IMR-90 (cell line): ENCODE measurements around the gene HSD17B3. TPM values are rescaled to one million over a fixed set of nuclear protein-coding genes. Genes with fewer than 3 reads are reported as not detected.

Experiments
- ATAC-seq: fragments of 200-7000 bp; cut with Tn5 transposase; 2 replicates; pipeline ENCODE4 v1.9.1; 2020; ENCODE audit warnings: low read depth, mild to moderate bottlenecking, moderate library complexity
- BruUV-seq: library from RNA; stranded (reverse); fragments of 400-500 nt; replicated peaks from 2 replicates; lab custom pipeline; 2021; lab: Mats Ljungman, UMichigan
- CTCF ChIA-PET: fragments of 300-600 bp; formaldehyde crosslinking; extraction: SDS; loops from one replicate; lab custom pipeline; 2021; ENCODE audit warnings: antibody characterized with exemption; lab: Yijun Ruan, JAX
- POLR2A ChIA-PET: fragments of 300-600 bp; sonication (Branson Sonifier 250); formaldehyde crosslinking; loops from one replicate; lab custom pipeline; 2022; ENCODE audit warnings: antibody characterized with exemption; ENCODE audit not compliant: unreplicated experiment; lab: Charles Lee
- DNase-seq: peaks from one replicate; pipeline ENCODE4 v3.0.0; 2013
- H2AFZ ChIP-seq: replicated peaks from 2 replicates; pipeline ENCODE3; 2013; ENCODE audit warnings: low read length, mild to moderate bottlenecking; ENCODE audit not compliant: poor library complexity
- H2AK5ac ChIP-seq: 2 replicates; pipeline ENCODE4 v1.6.1; 2013; ENCODE audit warnings: low read depth, low read length, inconsistent platforms
- H2AK9ac ChIP-seq: replicated peaks from 2 replicates; pipeline ENCODE3; 2013; ENCODE audit warnings: mild to moderate bottlenecking, low read depth, low read length, moderate library complexity; ENCODE audit not compliant: poor library complexity
- H2BK120ac ChIP-seq: 2 replicates; pipeline ENCODE4 v1.6.1; 2013; ENCODE audit warnings: low read depth, low read length, inconsistent platforms
- H2BK15ac ChIP-seq: 3 replicates; pipeline ENCODE4 v1.6.1; 2013; ENCODE audit warnings: low read depth, low read length, inconsistent platforms
- H2BK20ac ChIP-seq: 2 replicates; pipeline ENCODE4 v1.6.1; 2013; ENCODE audit warnings: low read depth, mild to moderate bottlenecking, inconsistent platforms, low read length, moderate library complexity
- H2BK5ac ChIP-seq: 2 replicates; pipeline ENCODE4 v1.6.1; 2013; ENCODE audit warnings: mild to moderate bottlenecking, low read depth, low read length, inconsistent platforms; ENCODE audit not compliant: poor library complexity, severe bottlenecking
- H3K14ac ChIP-seq: replicated peaks from 2 replicates; pipeline ENCODE4 v1.6.1; 2013; ENCODE audit warnings: low read depth, low read length, inconsistent platforms
- H3K18ac ChIP-seq: 2 replicates; pipeline ENCODE4 v1.6.1; 2013; ENCODE audit warnings: low read depth, low read length, control low read depth
- H3K23ac ChIP-seq: 2 replicates; pipeline ENCODE4 v1.6.1; 2013; ENCODE audit warnings: low read depth, low read length, inconsistent platforms
- H3K27ac ChIP-seq: 2 replicates; pipeline ENCODE4 v1.5.1; 2013; ENCODE audit warnings: mild to moderate bottlenecking, control low read depth, low read length; ENCODE audit not compliant: insufficient read depth
- H3K27me3 ChIP-seq: 2 replicates; pipeline ENCODE4 v1.6.1; 2013; ENCODE audit warnings: low read length; ENCODE audit not compliant: control insufficient read depth, insufficient read depth
- H3K36me3 ChIP-seq: 2 replicates; pipeline ENCODE4 v1.6.1; 2013; ENCODE audit warnings: low read length, mixed read lengths; ENCODE audit not compliant: control insufficient read depth, insufficient read depth
- H3K4ac ChIP-seq: 2 replicates; pipeline ENCODE4 v1.6.1; 2013; ENCODE audit warnings: low read depth, low read length, inconsistent platforms
- H3K4me1 ChIP-seq: 2 replicates; pipeline ENCODE4 v1.6.1; 2013; ENCODE audit warnings: low read length, mixed read lengths; ENCODE audit not compliant: control insufficient read depth, insufficient read depth
- H3K4me2 ChIP-seq: 2 replicates; pipeline ENCODE4 v1.6.1; 2013; ENCODE audit warnings: low read depth, mild to moderate bottlenecking, control low read depth, low read length, moderate library complexity
- H3K4me3 ChIP-seq: 2 replicates; pipeline ENCODE4 v1.5.1; 2013; ENCODE audit warnings: low read depth, mild to moderate bottlenecking, control low read depth, low read length, moderate library complexity; ENCODE audit not compliant: insufficient read depth
- H3K56ac ChIP-seq: 2 replicates; pipeline ENCODE4 v1.6.1; 2013; ENCODE audit warnings: low read length, inconsistent platforms; ENCODE audit not compliant: insufficient read depth; ENCODE audit errors: extremely low read depth
- H3K79me1 ChIP-seq, 2 experiments: 2 replicates each; pipeline ENCODE4 v1.6.1; 2013; ENCODE audit warnings: low read length in 2 of 2, inconsistent platforms in 1 of 2, low read depth in 1 of 2
- H3K9ac ChIP-seq: 2 replicates; pipeline ENCODE4 v1.6.1; 2013; ENCODE audit warnings: low read depth, low read length, control low read depth
- H3K9me1 ChIP-seq: 2 replicates; pipeline ENCODE4 v1.6.1; 2013; ENCODE audit warnings: low read length, inconsistent platforms; ENCODE audit not compliant: insufficient read depth
- H3K9me3 ChIP-seq: 2 replicates; pipeline ENCODE4 v1.6.1; 2013; ENCODE audit warnings: low read length; ENCODE audit not compliant: control insufficient read depth, insufficient read depth
- H4K20me1 ChIP-seq: 2 replicates; pipeline ENCODE4 v1.6.1; 2013; ENCODE audit warnings: low read length, inconsistent platforms; ENCODE audit not compliant: insufficient read depth
- H4K5ac ChIP-seq: 2 replicates; pipeline ENCODE4 v1.6.1; 2013; ENCODE audit warnings: mild to moderate bottlenecking, low read depth, low read length, control low read depth
- H4K8ac ChIP-seq, 2 experiments: 2 replicates each; pipeline ENCODE4 v1.6.1; 2013; ENCODE audit warnings: low read depth in 2 of 2, low read length in 2 of 2, control low read depth in 1 of 2, inconsistent platforms in 1 of 2
- H4K91ac ChIP-seq: 2 replicates; pipeline ENCODE4 v1.6.1; 2013; ENCODE audit warnings: low read depth, low read length, inconsistent platforms; ENCODE audit not compliant: insufficient read depth
- RFX5 ChIP-seq: IDR thresholded peaks from 2 replicates; pipeline ENCODE4 v1.8.0; 2012; ENCODE audit warnings: low read depth, mild to moderate bottlenecking, low read length, moderate library complexity
- WGBS, 2 experiments: methylation state at CpG; one replicate each; pipeline versions ENCODE4 v1.1.5 to v1.1.7; 2013; ENCODE audit warnings: missing lambda C conversion rate in 2 of 2; ENCODE audit not compliant: insufficient read length in 1 of 2; ENCODE audit errors: extremely low coverage in 2 of 2; 5-methylcytosine and 5-hydroxymethylcytosine counted together
- dilution Hi-C: fragments of 300-500 bp; cut with HindIII; formaldehyde crosslinking; loops from one replicate; pipeline ENCODE4 v1.14.3; 2018; ENCODE audit warnings: low sequenced_read_pairs; ENCODE audit not compliant: unreplicated experiment
- in situ Hi-C: fragments of 300-500 bp; cut with MboI; formaldehyde crosslinking; loops from 3 replicates; pipeline ENCODE4 v1.14.3; 2019; ENCODE audit warnings: low sequenced_read_pairs, inconsistent platforms, mixed read lengths
- intact Hi-C: fragments of 100-400 bp; cut with micrococcal nuclease; formaldehyde crosslinking; loops from 2 replicates; pipeline ENCODE4 v1.10.0; 2022
- polyA plus RNA-seq, 3 experiments: library from polyadenylated mRNA; depleted of rRNA; stranded (reverse); fragments of >200 nt; gene quantifications; 2 replicates each; pipeline ENCODE4 v1.2.3, GENCODE V29; 2012; ENCODE audit warnings: low replicate concordance in 1 of 3
- total RNA-seq: library from RNA; depleted of rRNA; stranded (reverse); fragments of >200 nt; gene quantifications from 2 replicates; pipeline ENCODE4 v1.2.3, GENCODE V29; 2012
- TF ChIP-seq, protein P1 (sequence below): fragments of 150-350 bp; IDR thresholded peaks from 2 replicates; pipeline ENCODE4 v1.6.1; 2016; ENCODE audit warnings: low read depth, mild to moderate bottlenecking, low read length, moderate library complexity, borderline replicate concordance

The HSD17B3 gene
- total and polyA plus RNA-seq, 2 of the 4 experiments (the other 2 are of a cell fraction), result 0.18 TPM; not detected in 1

DNA sequence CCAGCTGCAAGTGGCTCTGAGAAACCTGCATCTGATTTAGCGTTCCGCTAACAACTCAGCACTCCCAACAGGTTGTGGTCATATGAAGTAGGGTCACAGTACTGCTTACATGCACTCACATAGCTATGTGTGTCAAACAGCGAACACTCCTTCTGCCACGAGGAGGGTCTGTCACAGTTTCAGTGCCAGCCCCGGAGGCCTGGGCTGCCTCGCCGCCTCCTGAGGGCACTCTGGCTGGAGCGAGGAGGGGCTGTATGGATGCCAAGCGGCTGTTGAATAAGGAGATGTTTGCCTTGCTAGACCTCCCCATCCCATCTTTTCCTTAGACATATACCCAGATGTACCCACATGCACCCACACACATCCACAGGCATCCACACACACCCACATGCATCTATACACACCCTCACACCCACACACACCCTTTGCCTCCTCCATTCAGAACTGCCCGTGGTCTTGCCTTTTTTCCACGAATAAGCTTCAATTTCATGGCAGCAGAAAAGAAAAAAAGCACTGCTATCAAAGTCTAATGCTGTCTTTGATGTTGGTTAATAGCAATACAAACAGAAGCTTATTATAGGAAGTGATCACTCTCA lies 95.7 kb downstream of the HSD17B3 start:
- CTCF ChIA-PET, result interaction anchor here (0.6 kb wide), 1 partner anchor 476 kb away, joined by 4 read pairs; no protein-coding TSS in a partner anchor
- POLR2A ChIA-PET, result interaction anchor here (0.5 kb wide), 1 partner anchor 11 kb away, joined by 4 read pairs; no protein-coding TSS in a partner anchor
- Histone ChIP-seq H4K5ac (no peak overlapping the region), H3K56ac (no peak overlapping the region), H4K91ac (no peak overlapping the region), H3K27me3 (peaks cover 44% of the 10 kb centered on the region), H4K20me1 (no peaks in the 10 kb centered on the region), H2BK120ac (no peak overlapping the region), H3K9me3 (0 out of 2 replicates have a peak, but pooled peaks cover 2% of the 10 kb centered on the region), H3K9ac (no peak overlapping the region), H3K36me3 (no peaks in the 10 kb centered on the region), H3K4ac (no peak overlapping the region), H2BK5ac (no peak overlapping the region), H3K4me2 (no peak overlapping the region), H2AFZ (no peak overlapping the region), H3K27ac (no peak overlapping the region), H2AK9ac (no peak overlapping the region), H3K23ac (no peak overlapping the region), H2BK15ac (no peak overlapping the region), H3K9me1 (no peaks in the 10 kb centered on the region), H3K79me1 (no peaks in the 10 kb centered on the region), H3K14ac (no peak overlapping the region), H2AK5ac (no peak overlapping the region), H3K18ac (no peak overlapping the region), H4K8ac (no peak overlapping the region), H2BK20ac (no peak overlapping the region), H3K4me3 (no peak overlapping the region), H3K4me1 (no peaks in the 10 kb centered on the region)
- in situ Hi-C loops (loop anchor here (25.0 kb wide), 2 partner anchors 469 to 869 kb away; no protein-coding TSS in a partner anchor), dilution Hi-C loops (no loop called here), intact Hi-C loops (no loop called here)
- 60% methylated on average over 2 of the region's 11 CpGs; no CpG with 5 or more reads in 1 of the 2 experiments for WGBS, 2 experiments
- no TSS peak for BruUV-seq
- no peak for TF ChIP-seq RFX5
- TF ChIP-seq, protein P1, sequence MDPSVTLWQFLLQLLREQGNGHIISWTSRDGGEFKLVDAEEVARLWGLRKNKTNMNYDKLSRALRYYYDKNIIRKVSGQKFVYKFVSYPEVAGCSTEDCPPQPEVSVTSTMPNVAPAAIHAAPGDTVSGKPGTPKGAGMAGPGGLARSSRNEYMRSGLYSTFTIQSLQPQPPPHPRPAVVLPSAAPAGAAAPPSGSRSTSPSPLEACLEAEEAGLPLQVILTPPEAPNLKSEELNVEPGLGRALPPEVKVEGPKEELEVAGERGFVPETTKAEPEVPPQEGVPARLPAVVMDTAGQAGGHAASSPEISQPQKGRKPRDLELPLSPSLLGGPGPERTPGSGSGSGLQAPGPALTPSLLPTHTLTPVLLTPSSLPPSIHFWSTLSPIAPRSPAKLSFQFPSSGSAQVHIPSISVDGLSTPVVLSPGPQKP, result no peak
- ATAC-seq (no peak), DNase-seq (no peak)
